Measurements from ENCODE around the gene CRIP3.
A peak's percentile ranks its signal among the peaks of the same experiment; 100 is the strongest.

CRIP3 gene

GRCh38 chr6:43263314-43264178 lies 45.1 kb downstream of the CRIP3 start:
- Histone ChIP-seq H3K9ac (ENCODE audit: low read depth, low read length, poor library complexity, severe bottlenecking) (no peak overlapping the region), H3K9me2 (replicated peaks; ENCODE audit: low read depth, low read length) (no peaks in the 10 kb centered on the region), H3K36me3 (ENCODE audit: insufficient read depth, low read length) (no peaks in the 10 kb centered on the region), H3K79me2 (ENCODE audit: insufficient read depth, low read length) (no peaks in the 10 kb centered on the region), H3K4me2 (ENCODE audit: low read depth, low read length, poor library complexity, severe bottlenecking) (no peak overlapping the region), H3K4me1 (ENCODE audit: insufficient read depth, low read length, poor library complexity, severe bottlenecking) (no peaks in the 10 kb centered on the region), H3F3A (ENCODE audit: low read depth) (no peaks in the 10 kb centered on the region), H3K4me3 (ENCODE audit: low read length, poor library complexity, severe bottlenecking) (no peak overlapping the region), H2AFZ (ENCODE audit: low read length) (no peak overlapping the region), H3K9me3 (ENCODE audit: insufficient read depth, low read depth, low read length) (no peaks in the 10 kb centered on the region), H4K20me1 (ENCODE audit: insufficient read depth, low read length, poor library complexity, severe bottlenecking) (no peaks in the 10 kb centered on the region), H3K27me3 (ENCODE audit: insufficient read depth, low read length, poor library complexity, severe bottlenecking) (no peaks in the 10 kb centered on the region)
- peak; percentile 90 for TF ChIP-seq CTCF (conservative IDR thresholded peaks at IDR 0.05; ENCODE audit: low read length)
- TF ChIP-seq EZH2phosphoT487 (IDR thresholded peaks at IDR 0.05; ENCODE audit: borderline replicate concordance) = no peak

GRCh38 chr6:43262780-43263313 lies 45.8 kb downstream of the CRIP3 start:
- no peaks in the 10 kb centered on the region for H3K27me3 ChIP-seq (ENCODE audit: insufficient read depth, low read length, poor library complexity, severe bottlenecking)
- no peaks in the 10 kb centered on the region for H3K79me2 ChIP-seq (ENCODE audit: insufficient read depth, low read length)
- no peak overlapping the region for H3K4me3 ChIP-seq (ENCODE audit: low read length, poor library complexity, severe bottlenecking)
- H4K20me1 ChIP-seq (ENCODE audit: insufficient read depth, low read length, poor library complexity, severe bottlenecking) = no peaks in the 10 kb centered on the region
- no peaks in the 10 kb centered on the region for H3K36me3 ChIP-seq (ENCODE audit: insufficient read depth, low read length)
- no peaks in the 10 kb centered on the region for H3K4me1 ChIP-seq (ENCODE audit: insufficient read depth, low read length, poor library complexity, severe bottlenecking)
- H3K4me2 ChIP-seq (ENCODE audit: low read depth, low read length, poor library complexity, severe bottlenecking) = no peak overlapping the region
- H3K9me2 ChIP-seq (replicated peaks; ENCODE audit: low read depth, low read length) = no peaks in the 10 kb centered on the region
- TF ChIP-seq CTCF (conservative IDR thresholded peaks at IDR 0.05; ENCODE audit: low read length) (no peak), EZH2phosphoT487 (IDR thresholded peaks at IDR 0.05; ENCODE audit: borderline replicate concordance) (no peak)
- no peaks in the 10 kb centered on the region for H3F3A ChIP-seq (ENCODE audit: low read depth)
- H2AFZ ChIP-seq (ENCODE audit: low read length) = no peak overlapping the region
- H3K9me3 ChIP-seq (ENCODE audit: insufficient read depth, low read depth, low read length) = no peaks in the 10 kb centered on the region
- H3K9ac ChIP-seq (ENCODE audit: low read depth, low read length, poor library complexity, severe bottlenecking) = no peak overlapping the region

DNA sequence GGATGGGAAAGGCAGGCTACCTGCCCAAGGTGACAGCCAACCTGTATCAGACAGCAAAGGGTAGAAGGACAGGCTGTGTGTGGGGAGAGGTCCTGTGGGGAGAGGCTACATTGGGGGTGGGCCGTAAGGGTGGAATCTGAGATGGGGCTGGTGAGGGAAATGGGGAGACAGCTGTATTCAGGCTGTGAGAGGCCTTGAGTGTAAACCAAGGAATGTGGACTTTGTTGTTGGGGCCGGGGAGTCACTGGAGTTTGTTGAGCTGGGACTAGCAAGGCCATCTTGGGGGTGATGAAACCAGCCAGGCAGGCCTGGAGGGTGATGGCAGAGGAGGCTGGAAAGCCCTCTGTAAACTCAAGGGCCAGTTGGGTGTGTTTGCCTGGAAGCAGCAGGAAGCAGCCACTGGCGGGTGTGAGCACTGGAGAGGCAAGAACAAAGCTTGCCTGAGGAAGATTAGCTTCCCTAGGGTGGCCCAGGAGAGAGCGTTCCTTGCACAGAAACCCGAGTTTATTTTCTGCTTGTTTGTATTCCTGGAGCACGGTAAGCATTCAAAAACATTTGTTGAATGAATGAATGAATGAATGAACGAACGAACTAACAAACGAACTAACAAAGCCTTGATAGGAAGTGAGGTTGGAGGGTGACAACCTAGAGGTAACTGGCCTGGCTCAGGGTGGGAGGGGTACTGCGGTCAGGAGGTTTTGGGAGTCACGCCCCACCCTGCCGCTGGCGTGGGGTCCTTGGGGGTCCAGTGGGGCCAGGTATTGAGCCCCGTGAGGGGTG lies 46.4 kb downstream of the CRIP3 start:
- Histone ChIP-seq H4K20me1 (ENCODE audit: insufficient read depth, low read length, poor library complexity, severe bottlenecking) (no peaks in the 10 kb centered on the region), H3K79me2 (ENCODE audit: insufficient read depth, low read length) (no peaks in the 10 kb centered on the region), H3K9me3 (ENCODE audit: insufficient read depth, low read depth, low read length) (no peaks in the 10 kb centered on the region), H3K36me3 (ENCODE audit: insufficient read depth, low read length) (no peaks in the 10 kb centered on the region), H3K27me3 (ENCODE audit: insufficient read depth, low read length, poor library complexity, severe bottlenecking) (no peaks in the 10 kb centered on the region), H3F3A (ENCODE audit: low read depth) (no peaks in the 10 kb centered on the region), H3K9me2 (replicated peaks; ENCODE audit: low read depth, low read length) (no peaks in the 10 kb centered on the region), H2AFZ (ENCODE audit: low read length) (no peak overlapping the region), H3K9ac (ENCODE audit: low read depth, low read length, poor library complexity, severe bottlenecking) (no peak overlapping the region), H3K4me3 (ENCODE audit: low read length, poor library complexity, severe bottlenecking) (no peak overlapping the region), H3K4me2 (ENCODE audit: low read depth, low read length, poor library complexity, severe bottlenecking) (no peak overlapping the region), H3K4me1 (ENCODE audit: insufficient read depth, low read length, poor library complexity, severe bottlenecking) (no peaks in the 10 kb centered on the region)
- TF ChIP-seq CTCF (conservative IDR thresholded peaks at IDR 0.05; ENCODE audit: low read length) (no peak), EZH2phosphoT487 (IDR thresholded peaks at IDR 0.05; ENCODE audit: borderline replicate concordance) (no peak)
